Cardiac ventricle fibroblast (primary cell): ENCODE data around the gene MRPS18C. TPM values are rescaled to one million over a fixed set of nuclear protein-coding genes. Genes with fewer than 3 reads are reported as not detected.

Experiments
- total RNA-seq: library from RNA; depleted of rRNA; stranded (reverse); fragments of >200 nt; gene quantifications from 2 replicates; pipeline ENCODE4 v1.2.3, GENCODE V29; 2015

Gene MRPS18C
- total RNA-seq, result 9.6 and 19.8 TPM in 2 replicates

DNA sequence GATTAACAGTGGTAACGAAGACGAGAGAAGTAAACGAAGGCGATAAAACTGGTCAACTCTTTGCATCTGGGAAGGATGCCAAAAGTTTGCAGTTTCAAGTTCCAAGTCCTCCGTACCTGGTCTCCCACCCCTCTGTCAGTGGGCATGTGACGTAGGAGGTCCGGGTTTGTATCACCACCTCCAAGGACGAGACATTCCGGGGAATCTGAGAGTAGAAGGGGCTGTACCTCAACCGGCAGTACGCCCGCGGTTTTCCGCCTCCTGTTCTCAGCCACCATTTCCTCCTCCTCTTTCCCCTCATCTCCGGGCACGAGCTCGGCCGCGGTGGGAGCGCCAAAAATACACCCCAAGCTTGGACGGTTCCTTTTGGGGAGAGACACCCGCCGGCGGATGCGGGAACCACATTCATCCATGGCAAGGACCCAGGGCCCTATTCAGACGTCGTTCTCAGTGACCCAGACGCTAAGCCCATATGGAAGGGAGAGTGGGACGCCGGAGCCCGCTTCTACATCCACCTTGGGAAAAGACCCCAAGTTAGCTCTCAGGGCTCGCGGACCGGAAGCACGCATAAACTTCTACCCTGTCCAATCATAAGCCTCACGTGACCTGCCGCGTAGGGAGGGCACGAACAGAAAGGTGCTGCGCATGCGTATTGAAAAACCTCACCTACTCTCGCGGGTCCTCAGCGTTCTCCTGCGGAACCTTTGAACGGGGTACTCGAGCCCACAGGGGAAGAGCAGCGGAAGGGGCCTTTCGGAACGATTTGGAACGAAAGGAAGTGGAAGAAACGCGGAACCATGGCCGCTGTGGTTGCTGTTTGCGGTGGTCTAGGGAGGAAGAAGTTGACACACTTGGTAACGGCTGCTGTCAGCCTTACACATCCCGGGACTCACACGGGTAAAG is at the start of gene MRPS18C, which contains the start of gene HELQ:
TSS of gene MRPS18C (plus strand) at position 778 of the 903 bp plus-strand sequence. CDS start at position 798, 20 bp downstream.
TSS of gene HELQ (minus strand) at position 543 of the 903 bp plus-strand sequence. CDS start at position 413, 130 bp downstream.

DNA sequence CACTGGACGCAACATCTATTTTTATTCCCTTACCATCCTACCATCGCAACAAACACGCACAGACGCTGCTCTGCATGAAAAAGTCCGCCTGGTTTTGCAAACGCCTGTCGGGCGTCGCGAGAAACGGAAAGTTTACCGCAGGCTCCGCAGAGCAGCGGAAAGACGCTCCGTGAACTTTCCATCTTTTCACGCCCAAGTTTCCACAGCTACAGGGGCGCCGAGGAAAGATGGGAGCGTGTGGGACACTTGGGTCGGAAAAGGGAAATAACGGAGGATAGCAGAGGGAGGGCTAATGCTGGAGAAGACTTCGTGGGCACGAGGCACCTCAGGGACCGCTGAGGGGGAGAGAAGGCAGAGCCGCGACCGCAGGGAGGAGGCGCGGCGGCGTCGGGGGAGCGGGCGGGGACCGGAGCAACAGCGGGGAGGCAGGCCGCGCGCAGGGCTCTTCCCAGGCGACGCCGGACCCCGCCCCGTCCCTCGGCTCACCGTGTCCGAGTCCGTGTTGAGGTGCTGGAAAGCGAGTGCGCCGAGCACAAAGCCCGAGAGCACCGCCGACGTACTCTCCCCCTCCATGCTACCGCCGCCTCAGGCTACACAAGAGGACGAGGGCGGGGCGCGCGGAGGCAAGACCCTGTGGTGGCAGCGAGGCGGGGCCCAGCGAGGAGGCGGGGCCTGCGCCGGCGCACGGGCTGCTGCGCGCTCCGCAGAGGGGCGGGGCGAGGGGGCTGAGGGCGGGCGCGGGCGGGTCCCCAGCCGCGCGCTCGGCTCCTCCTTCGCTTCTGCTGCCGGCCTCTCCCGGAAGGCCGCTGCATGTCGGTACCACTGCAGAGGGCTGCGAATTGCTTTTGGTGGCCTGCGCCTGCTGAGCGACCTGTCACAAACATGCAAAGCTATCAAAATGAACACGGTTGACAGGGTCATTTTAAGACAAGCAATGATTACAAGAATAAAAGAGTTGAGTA is 28.9 kb downstream of the MRPS18C start, which contains the start of gene ABRAXAS1:
TSS of gene ABRAXAS1 (minus strand) at position 601 of the 962 bp plus-strand sequence. CDS start at position 573, 28 bp downstream.

Other genes with a start within 250 kb of the MRPS18C start
- 11.9 and 12.4 TPM in 2 replicates for gene COQ2, start 171.3 kb upstream of the MRPS18C start, total RNA-seq
- gene HPSE, start 121.2 kb upstream of the MRPS18C start, total RNA-seq, result 4.1 and 4.5 TPM in 2 replicates
- gene HELQ, start 235 bp upstream of the MRPS18C start, total RNA-seq, result 7.7 and 13.0 TPM in 2 replicates
- gene ABRAXAS1, start 29.0 kb downstream of the MRPS18C start, total RNA-seq, result 19.9 and 23.4 TPM in 2 replicates
- 0.62 and 1.5 TPM in 2 replicates for gene GPAT3, start 80.0 kb downstream of the MRPS18C start, total RNA-seq